Hepatocyte (in vitro differentiated cells): Measurements from ENCODE around the gene L3HYPDH.

ENCODE experiments used
- EZH2 ChIP-seq: fragments of 200-600 bp; sonication (generic); IDR thresholded peaks from 2 replicates; pipeline ENCODE4 v1.6.1; 2016; ENCODE audit warnings: antibody characterized with exemption, mild to moderate bottlenecking, borderline replicate concordance
- TF ChIP-seq, protein P1 (sequence below): fragments of 200-600 bp; sonication (generic); IDR thresholded peaks from 2 replicates; pipeline ENCODE4 v1.5.1; 2016; ENCODE audit warnings: antibody characterized with exemption, mild to moderate bottlenecking; ENCODE audit not compliant: poor library complexity

DNA sequence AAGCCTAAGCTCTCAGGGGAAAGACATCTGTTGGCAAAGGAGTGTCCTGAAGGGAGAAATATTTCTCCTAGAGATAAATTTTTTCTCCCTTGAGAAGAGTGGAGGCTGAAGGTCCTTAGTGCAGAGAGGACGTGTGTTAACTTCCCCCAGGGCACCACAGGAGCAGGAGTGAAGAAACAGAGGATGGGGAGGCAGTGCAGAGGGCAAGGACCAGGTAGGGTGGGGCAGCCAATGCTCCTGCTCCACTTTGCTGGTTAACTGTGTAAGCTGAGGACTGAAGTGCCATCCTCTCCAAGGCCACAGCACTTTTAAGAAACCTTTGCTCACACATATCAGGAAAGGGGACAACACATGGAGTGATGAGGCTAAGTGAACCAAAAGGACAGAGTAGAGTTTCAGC lies 4.0 kb downstream of the L3HYPDH start:
- no peak for TF ChIP-seq EZH2
- TF ChIP-seq, protein P1, sequence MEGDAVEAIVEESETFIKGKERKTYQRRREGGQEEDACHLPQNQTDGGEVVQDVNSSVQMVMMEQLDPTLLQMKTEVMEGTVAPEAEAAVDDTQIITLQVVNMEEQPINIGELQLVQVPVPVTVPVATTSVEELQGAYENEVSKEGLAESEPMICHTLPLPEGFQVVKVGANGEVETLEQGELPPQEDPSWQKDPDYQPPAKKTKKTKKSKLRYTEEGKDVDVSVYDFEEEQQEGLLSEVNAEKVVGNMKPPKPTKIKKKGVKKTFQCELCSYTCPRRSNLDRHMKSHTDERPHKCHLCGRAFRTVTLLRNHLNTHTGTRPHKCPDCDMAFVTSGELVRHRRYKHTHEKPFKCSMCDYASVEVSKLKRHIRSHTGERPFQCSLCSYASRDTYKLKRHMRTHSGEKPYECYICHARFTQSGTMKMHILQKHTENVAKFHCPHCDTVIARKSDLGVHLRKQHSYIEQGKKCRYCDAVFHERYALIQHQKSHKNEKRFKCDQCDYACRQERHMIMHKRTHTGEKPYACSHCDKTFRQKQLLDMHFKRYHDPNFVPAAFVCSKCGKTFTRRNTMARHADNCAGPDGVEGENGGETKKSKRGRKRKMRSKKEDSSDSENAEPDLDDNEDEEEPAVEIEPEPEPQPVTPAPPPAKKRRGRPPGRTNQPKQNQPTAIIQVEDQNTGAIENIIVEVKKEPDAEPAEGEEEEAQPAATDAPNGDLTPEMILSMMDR = no peak
